GM18873 (cell line): Measurements from ENCODE around the gene KIF18B.
A peak's percentile ranks its signal among the peaks of the same experiment; 100 is the strongest.

Experiments used
- ATAC-seq: cut with Tn5 transposase; IDR thresholded peaks from one replicate; pipeline ENCODE4 v1.9.1; 2021; ENCODE audit warnings: mild to moderate bottlenecking, moderate library complexity, moderate number of reproducible peaks; ENCODE audit not compliant: unreplicated experiment, low FRiP score

The KIF18B gene

GRCh38 chr17:44921122-44921882 lies 26.3 kb downstream of the KIF18B start:
- ATAC-seq, result no peak

- no peak for ATAC-seq
Measured at GRCh38 chr17:44920565-44920940, 27.0 kb downstream of the KIF18B start.

GRCh38 chr17:44919885-44920564 lies 27.5 kb downstream of the KIF18B start:
- ATAC-seq, result peak; percentile 69

- ATAC-seq, result no peak
Measured at GRCh38 chr17:44919411-44919810, 28.2 kb downstream of the KIF18B start.

- ATAC-seq, result no peak
Measured at GRCh38 chr17:44918006-44918405, 29.6 kb downstream of the KIF18B start.

- no peak for ATAC-seq
Measured at GRCh38 chr17:44917456-44917855, 30.1 kb downstream of the KIF18B start.

GRCh38 chr17:44916781-44917241 lies 30.8 kb downstream of the KIF18B start:
- ATAC-seq, result no peak

GRCh38 chr17:44915862-44916780 lies 31.5 kb downstream of the KIF18B start:
- no peak for ATAC-seq

- no peak for ATAC-seq
Measured at GRCh38 chr17:44915321-44915726, 32.2 kb downstream of the KIF18B start, which contains the start of gene GFAP. GFAP (minus strand) TSS chr17:44915500; CDS start chr17:44915486, 14 bp downstream.

- ATAC-seq, result no peak
Measured at GRCh38 chr17:44914698-44915271, 32.8 kb downstream of the KIF18B start.

- ATAC-seq, result no peak
Measured at GRCh38 chr17:44914148-44914547, 33.4 kb downstream of the KIF18B start.

GRCh38 chr17:44913676-44914075 lies 33.9 kb downstream of the KIF18B start:
- ATAC-seq, result no peak

- no peak for ATAC-seq
Measured at GRCh38 chr17:44912763-44913544, 34.6 kb downstream of the KIF18B start.

GRCh38 chr17:44911133-44912001 lies 36.2 kb downstream of the KIF18B start:
- ATAC-seq, result no peak

GRCh38 chr17:44910231-44911106 lies 37.1 kb downstream of the KIF18B start:
- ATAC-seq, result no peak

- ATAC-seq, result no peak
Measured at GRCh38 chr17:44909681-44910144, 37.9 kb downstream of the KIF18B start.

- no peak for ATAC-seq
Measured at GRCh38 chr17:44908761-44909326, 38.7 kb downstream of the KIF18B start.
